ENCODE measurements around the gene TUBB4B.

The TUBB4B gene

DNA sequence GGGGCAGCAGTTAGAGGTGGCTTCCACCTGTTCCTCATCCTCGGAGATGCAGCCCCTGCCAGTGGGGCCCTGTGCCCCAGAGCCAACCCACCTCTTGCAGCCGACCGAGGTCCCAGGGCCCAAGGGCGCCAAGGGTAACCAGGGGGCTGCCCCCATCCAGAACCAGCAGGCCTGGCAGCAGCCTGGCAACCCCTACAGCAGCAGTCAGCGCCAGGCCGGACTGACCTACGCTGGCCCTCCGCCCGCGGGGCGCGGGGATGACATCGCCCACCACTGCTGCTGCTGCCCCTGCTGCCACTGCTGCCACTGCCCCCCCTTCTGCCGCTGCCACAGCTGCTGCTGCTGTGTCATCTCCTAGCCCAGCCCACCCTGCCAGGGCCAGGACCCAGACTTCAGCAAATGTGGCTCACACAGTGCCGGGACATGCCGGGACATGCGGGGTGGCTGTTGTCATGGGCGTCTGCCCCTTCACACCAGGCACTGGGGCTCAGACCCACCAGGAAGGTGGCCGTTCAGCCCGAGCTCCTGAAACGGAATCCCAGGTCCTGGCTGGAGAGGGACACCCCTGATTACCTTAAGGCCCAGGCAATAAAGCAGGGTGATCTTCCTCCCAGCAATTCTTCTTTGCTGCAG, 15.3 kb upstream of the TUBB4B start:
- DNase-seq (ENCODE audit: low read depth in 2 of 2), result no peak

DNA sequence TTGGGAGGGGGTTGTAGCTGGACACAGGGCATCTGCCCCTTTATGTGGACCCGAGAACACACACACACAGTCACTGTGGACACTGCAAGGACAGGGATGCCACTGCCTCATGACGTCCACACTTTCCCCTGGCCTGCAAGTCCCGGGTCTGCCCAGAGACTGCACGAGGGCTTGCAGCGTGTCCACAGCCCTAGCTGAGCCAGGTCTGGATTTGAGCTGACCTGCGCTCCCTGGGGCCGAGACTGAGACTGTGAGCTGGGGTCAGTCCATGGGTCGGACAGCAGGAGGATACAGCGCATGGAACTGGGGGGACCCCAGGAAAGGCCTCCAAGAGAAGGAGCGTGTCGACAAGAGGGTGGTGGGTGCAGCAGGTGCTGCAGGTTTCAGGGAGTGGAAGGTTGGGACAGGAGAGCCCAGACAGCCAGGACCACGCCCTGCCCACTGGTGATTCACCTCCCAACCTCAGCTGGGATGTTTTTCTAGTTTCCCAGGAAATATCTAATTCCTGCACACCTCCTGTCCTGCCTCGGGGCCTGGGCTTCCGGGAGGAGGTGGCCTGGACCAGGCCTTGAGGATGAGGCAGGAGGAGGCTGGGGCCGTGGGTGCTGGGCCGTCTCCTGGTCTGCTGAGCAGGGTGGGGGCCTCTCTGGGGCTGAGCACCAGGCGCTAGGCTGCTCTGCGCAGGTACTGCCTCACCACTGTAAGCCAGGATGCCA, 14.6 kb upstream of the TUBB4B start:
- DNase-seq (ENCODE audit: low read depth in 2 of 2), result no peak

DNA sequence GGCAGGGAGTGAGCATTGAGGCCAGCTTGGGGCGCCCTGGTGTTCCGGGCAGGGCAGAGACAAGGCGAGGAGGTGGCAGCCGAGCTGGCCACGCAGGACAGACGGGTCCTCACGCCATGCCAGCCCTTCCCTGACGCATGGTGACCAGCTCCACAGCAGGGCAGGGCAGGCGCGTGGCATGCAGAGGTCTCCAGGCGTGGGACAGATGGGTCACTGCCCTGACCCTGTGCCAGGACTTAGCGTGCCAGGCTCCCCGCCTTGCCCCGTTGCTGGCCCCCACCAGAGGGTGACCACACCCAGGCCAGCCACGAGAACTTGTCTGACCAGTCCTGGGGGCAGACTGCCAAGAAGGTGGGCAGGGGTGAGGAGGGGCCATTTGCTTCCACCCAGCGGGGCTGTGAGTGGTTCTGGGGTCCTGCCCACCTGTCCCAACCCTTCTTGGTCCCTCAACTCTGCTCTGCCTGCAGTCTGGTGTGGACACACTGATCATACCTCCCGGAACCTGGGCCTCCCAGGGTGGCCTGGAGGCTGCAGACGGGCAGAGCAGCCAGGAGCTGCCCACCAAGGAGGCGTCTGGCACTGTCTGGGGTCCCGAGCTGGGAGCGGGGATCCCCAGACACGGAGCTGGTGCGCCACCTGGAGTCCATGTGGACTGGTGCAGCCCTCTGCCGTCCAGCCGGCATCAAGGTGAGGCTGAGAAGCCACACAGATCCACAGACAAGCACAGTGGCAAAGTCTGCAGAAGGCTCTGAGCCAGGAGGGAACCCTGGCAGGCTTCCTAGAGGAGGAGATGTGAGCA, 13.8 kb upstream of the TUBB4B start, which contains the start of gene RNF224:
Gene RNF224, plus strand, starts transcription at position 449 of the 799 bp plus-strand sequence. CDS start 834 bp downstream, outside the sequence.
- peak; percentile 64 to 69 for DNase-seq (ENCODE audit: low read depth in 2 of 2)

DNA sequence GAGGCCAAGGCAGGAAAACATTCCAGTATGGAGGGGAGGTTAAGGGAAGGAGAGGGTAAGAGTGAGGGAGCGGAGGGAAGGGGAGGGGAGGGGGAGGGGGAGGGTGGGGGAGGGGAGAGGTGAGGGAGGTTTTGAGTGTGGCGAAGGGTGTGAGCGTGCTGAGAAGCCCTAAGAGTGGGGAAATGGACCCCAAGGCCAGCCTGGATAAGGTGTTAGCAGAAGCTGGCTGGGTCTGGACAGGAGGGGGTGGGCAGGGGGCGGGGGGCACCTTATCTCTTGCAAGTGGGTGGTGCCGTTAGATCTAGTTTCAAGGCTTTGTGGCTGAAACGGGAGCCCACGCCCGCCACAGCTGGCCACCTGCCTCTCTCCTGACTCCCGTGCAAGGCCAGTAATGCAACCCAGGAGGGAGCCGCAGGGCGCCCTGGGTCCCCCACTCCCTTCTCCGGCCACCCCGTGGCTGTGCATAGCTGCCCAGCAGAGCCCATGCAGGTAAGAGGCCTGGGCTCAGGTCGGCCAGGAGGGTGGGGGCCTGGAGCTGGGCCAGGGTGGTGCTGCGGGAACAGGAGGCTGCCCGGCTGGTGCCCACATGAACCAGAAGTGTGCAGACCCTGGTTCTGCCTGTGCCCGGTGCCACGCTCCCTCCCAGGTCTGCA, 13.1 kb upstream of the TUBB4B start:
- no peak for DNase-seq (ENCODE audit: low read depth in 2 of 2)

DNA sequence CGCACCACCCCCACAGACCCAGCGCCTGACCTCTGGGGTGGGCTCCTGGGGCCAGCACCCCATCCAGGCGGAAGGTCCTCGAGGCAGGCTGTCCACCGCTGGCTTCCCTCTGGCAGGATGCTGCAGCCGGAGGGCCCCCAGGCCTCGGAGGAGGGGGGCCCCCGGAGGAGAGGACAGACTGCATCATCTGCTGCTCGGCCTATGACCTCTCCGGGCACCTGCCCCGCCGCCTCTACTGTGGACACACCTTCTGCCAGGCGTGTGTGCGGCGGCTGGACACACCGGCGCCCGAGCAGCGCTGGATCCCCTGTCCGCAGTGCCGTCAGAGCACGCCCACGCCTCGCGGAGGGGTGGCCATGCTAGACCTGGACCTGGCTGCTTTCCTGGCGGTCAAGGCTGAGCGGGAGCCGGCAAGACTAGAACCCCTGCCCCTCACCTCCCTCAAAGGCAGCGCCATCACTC, 12.6 kb upstream of the TUBB4B start:
- DNase-seq (ENCODE audit: low read depth in 2 of 2), result no peak

DNA sequence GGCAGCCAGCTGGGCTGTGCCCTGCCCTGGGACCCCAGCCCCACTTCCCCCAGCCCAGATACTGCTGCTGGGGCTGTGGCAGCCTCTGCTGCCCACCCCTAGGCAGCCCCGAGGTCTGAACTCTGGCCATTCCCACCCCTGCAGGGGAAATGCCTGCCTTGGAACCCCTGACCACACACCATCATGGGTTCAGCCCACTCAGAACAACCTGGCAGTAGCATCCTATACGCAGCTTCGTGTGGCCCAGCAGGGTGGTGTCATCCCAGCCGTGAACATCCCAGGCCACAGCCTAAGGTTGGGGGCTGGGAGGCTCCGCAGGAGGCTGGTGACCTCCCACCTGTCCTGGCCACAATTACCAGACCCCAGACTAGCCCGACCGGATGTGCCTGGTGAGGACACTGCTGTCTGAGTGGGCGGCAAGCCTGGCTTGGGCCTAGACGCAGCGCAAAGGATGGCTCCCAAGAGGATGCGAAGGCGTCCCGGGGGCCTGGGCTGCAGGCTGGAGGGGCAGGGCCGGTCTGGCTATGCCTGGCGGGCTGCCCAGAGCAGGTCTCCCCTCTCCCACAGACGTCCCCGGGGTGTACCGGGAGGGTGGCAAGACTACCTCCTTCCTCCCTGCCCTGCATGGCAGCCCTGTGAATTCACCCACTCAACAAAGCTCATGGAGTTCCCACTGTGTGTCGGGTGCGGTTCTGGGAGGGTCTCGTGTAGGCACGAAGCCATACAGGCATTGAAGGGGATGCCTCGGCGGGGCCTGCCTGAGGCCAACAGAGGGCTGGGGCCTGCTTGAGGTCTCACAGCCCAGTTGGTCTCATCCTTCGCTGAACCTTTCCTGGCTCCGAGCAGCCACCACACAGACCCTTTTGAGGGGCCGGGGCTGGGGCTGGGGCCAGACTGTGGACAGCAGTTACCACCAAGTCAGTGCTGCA, 11.9 kb upstream of the TUBB4B start:
- DNase-seq (ENCODE audit: low read depth in 2 of 2), result no peak

DNA sequence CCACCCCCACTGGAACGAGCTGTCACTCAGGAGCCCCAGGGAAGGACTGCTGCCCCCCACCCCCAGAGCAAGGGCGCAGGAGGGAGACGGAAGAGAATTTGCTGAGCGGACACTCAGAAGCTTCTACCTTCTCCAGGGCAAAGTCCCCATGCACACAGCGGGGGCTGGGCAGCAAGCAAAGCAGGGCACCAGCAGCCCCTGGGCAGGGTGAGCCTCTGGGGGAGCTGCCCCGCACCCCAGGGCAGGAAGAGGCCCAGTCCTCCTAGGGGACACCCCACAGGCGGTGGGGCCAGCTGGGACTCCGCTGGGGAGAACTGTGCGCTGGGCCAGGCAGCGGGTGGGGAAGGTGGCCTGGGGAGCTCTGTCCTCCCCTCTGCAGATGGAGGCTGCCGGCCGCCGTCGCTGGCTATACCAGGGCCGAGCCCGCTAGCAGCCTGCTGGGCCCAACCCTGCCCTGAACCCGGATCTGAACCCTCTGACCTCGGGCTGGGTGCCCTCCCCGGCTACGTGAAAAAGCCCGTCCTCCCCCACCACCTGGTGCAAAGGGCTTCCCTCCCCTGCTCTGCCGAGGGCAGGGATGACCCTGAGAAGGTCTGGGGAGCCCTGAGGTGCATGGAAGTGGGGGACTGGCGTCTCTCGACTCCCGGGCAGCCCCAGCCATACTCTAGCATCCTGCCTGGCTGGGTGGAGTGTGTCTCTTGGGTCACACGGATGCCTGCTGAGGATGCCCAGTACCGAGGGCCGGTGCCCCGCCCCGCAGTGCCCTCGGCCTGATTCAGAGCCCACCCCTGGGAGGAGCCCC, 11.0 kb upstream of the TUBB4B start:
- DNase-seq (ENCODE audit: low read depth in 2 of 2), result no peak

DNA sequence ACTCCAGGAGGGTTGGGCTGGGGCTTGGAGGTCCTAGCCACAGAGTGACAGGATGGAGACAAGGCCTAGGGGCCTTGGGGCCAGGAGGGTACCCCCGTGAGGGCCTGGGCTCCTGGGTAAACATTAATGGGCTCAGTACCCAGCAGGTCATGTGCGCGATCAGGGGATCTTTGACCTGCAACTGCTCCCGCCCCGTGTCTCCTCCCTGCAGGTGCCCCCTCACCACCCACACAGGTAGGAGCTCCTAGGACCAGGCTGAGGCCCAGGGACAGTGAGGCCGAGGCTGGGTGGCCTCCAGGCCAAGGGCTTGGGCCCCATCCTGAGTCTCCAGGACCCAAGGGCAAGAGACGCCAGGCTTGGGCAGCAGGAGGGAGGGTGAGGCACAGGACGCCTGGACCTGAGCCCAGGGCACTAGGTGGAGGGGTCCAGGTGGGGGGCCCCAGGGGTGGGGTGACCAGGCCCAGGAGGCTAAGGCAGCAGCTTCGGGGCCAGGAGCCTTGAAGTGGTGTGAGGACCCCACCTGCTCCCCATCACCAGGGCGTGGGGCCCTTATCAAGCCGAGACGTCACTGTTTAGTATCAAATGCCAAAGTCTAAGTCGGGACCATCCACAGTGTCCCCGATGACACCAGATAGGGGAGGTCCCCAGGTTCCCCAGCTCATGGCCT, 10.2 kb upstream of the TUBB4B start, which contains the start of gene SLC34A3:
Gene SLC34A3, plus strand, starts transcription at position 197 of the 667 bp plus-strand sequence. CDS start 802 bp downstream, outside the sequence.
- DNase-seq (ENCODE audit: low read depth in 2 of 2), result no peak

DNA sequence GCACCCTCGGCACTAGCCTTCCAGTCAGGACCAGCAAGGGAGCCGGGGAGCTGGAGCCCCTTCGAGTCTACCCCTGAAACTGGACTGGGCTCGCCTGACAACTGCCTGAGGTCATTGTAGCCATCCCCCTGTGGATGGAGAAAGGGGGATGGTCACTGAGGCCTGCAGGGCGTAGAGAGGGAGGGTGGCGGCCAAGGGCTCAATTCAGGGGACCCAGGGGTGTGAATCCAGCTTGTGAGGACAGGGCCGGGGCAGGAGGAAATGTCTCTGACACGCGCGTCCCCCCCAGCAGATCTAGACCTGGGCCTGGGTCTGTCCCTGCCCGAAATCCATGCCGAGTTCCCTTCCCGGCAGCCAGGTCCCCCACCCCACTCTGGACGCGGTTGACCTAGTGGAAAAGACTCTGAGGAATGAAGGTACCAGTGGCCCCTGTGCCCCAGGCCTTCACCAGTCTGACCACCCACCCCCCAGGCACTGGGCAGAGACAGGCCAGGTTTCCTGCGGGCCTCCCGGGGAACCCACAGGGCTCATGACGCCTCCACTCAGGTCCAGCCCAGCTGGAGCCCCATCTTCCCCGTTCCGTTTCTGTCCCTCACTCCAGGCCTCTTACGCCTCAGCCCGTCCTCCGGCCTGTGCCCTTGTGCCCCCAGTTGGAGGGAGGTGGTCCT, 9.6 kb upstream of the TUBB4B start:
- no peak for DNase-seq (ENCODE audit: low read depth in 2 of 2)

DNA sequence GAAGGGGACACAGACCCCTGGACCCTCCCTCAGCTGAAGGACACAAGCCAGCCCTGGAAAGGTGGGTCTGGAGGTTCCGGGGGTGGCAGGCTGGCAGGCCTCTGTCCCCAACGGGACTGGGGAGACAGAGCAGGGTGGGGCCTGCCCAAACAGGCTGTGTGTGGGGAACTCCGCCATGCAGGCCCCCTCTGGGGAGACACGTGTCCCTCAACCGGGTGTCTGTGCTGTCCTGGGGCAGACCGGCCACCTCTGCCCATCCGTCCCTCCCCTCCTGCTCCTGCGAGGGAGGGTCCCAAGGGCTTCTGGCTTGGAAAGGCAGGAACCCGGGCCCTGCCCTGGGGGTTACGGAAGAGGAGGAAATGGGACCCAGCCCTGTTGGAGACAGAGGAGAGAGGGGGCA, 9.0 kb upstream of the TUBB4B start:
- no peak for DNase-seq (ENCODE audit: low read depth in 2 of 2)

DNA sequence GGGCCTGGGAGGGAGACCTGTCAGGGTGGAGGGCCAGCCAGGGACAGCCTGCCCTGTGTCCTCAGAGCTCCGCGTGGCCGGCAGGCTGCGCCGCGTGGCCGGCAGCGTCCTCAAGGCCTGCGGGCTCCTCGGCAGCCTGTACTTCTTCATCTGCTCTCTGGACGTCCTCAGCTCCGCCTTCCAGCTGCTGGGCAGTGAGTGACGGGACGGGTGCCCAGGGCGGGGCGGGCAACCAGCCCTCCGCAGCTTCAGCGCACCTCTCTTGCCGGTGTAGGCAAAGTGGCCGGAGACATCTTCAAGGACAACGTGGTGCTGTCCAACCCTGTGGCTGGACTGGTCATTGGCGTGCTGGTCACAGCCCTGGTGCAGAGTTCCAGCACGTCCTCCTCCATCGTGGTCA, 8.6 kb upstream of the TUBB4B start:
- no peak for DNase-seq (ENCODE audit: low read depth in 2 of 2)

DNA sequence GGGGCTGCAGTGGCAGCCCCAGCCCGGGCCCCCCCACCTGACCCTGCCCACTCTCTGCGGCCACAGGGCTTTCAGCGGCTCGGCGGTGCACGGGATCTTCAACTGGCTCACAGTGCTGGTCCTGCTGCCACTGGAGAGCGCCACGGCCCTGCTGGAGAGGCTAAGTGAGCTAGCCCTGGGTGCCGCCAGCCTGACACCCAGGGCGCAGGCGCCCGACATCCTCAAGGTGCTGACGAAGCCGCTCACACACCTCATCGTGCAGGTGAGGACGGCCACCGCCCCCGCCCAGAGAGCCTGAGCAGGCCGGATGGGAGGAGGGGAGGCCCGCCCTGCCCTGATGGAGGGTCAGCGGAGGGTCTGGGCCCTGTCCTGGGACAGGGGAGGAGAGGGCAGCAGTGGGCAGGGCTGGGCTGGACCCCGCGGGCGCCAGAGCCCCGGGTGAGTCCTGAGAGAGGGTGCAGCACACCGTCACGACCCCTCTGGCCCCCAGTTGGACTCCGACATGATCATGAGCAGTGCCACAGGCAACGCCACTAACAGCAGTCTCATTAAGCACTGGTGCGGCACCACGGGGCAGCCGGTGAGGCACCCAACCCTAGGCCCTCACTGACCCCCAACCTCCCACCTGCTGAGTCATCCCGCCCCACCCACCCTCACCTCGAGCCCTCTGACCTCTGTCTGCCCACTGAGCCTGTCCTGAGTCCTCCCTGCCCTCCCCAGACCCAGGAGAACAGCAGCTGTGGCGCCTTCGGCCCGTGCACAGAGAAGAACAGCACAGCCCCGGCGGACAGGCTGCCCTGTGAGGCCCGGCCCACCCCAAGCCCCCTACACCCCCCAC, 7.7 kb upstream of the TUBB4B start:
- no peak for DNase-seq (ENCODE audit: low read depth in 2 of 2)

DNA sequence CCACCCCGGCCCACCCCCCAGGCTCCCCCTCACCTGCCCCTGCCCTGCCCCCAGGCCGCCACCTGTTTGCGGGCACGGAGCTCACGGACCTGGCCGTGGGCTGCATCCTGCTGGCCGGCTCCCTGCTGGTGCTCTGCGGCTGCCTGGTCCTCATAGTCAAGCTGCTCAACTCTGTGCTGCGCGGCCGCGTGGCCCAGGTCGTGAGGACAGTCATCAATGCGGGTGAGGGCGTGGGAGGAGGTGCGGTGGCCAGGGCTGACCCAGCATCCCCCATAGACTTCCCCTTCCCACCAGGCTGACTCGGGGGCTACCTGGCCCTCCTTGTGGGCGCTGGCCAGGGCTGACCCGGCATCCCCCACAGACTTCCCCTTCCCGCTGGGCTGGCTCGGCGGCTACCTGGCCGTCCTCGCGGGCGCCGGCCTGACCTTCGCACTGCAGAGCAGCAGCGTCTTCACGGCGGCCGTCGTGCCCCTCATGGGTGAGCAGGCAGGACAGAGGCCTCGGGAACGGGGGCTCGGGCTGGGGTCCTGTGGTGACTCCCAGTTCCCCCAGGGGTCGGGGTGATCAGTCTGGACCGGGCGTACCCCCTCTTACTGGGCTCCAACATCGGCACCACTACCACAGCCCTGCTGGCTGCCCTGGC, 6.9 kb upstream of the TUBB4B start:
- no peak for DNase-seq (ENCODE audit: low read depth in 2 of 2)

DNA sequence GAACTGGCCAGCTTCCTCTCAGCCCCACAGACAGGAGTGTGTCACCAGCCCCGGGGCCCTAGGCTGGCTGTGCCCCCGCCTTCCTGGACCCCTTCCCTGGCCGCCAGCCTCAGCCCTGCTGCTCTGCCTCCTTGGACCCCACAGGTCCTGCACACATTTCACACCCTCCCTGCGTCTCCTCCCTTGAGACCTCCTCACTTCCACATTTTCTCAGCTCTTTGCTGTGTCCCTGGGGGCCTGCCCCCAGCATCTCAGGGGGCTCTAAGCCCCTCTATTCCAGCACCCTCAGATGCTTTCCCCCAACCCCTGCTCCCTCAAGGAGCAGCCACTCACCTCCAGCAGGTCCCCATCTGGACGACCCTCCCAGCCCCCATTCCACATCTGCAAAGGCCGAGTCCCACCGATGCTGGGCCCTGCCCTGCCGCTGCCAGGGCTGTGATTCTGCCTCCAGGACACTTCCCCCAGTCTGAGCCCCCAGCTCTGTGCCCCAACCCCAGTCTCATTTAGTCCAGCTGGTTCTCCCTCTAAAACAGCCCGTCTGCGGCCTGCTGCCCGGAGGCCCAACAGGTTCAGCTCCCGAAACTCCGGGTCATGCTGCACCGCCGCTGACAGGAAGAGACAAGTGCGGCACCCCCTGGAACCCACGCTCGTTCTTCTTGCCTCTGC, 6.2 kb upstream of the TUBB4B start:
- no peak for DNase-seq (ENCODE audit: low read depth in 2 of 2)

DNA sequence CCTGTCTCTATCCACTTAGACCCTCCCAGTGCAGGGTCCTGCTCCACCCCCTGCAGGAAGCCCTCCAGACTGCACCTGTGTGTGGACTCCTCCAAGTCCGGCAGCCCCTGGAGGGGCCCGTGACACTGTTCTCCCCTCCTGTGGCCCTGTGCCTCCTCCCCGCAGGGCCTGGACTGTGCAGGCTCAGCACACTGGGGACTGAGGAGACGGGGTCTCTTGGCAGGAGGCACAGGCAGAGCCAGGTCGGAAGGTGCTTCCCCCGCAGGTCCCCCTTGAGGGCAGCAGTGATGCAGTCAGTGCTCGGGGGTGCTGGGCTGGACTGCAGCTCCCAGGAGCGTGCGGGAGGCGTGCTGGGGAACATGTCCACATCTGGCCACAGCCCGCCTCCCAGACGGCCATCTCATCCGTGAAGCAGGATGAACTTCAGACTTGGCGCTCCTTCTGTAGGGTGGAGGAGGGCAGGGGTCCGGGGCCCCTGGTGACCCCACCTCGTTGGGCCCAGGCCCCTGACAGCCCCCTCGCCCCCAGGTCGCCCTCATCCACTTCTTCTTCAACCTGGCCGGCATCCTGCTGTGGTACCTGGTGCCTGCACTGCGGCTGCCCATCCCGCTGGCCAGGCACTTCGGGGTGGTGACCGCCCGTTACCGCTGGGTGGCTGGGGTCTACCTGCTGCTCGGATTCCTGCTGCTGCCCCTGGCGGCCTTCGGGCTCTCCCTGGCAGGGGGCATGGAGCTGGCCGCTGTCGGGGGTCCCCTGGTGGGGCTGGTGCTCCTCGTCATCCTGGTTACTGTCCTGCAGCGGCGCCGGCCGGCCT, 5.5 kb upstream of the TUBB4B start:
- no peak for DNase-seq (ENCODE audit: low read depth in 2 of 2)

All from activated CD8-positive, alpha-beta memory T cell treated with anti-CD3 and anti-CD28 coated beads for 4 hours (primary cell).